HepG2 (cell line): ENCODE data around the gene INTS7. TPM values are rescaled to one million over a fixed set of nuclear protein-coding genes. Genes with fewer than 3 reads are reported as not detected.

Experiments used
- ARID2 ChIP-seq: sonication (generic); formaldehyde crosslinking; IDR thresholded peaks from 2 replicates; pipeline ENCODE4 v1.8.1; 2022; ENCODE audit warnings: mild to moderate bottlenecking, missing genetic modification reagents, borderline replicate concordance
- ATF4 ChIP-seq, 2 experiments: fragments of 450-650 bp in 1 of 2; sonication (generic) in 1 of 2; formaldehyde crosslinking; IDR thresholded peaks; 2 replicates each; pipeline versions ENCODE4 v1.5.0 to v1.8.0; 2020 to 2022; ENCODE audit warnings: mild to moderate bottlenecking in 1 of 2, missing genetic modification reagents in 1 of 2
- CTCF ChIP-seq: sonication (generic); formaldehyde crosslinking; IDR thresholded peaks from 2 replicates; pipeline ENCODE4 v1.5.0; 2020; ENCODE audit warnings: mild to moderate bottlenecking, missing genetic modification reagents, moderate library complexity
- GLI4 ChIP-seq: sonication (generic); formaldehyde crosslinking; IDR thresholded peaks from 2 replicates; pipeline ENCODE4 v1.5.1; 2020; ENCODE audit warnings: missing genetic modification reagents, mild to moderate bottlenecking, moderate library complexity, borderline replicate concordance
- GMEB1 ChIP-seq: sonication (generic); formaldehyde crosslinking; IDR thresholded peaks from 2 replicates; pipeline ENCODE4 v1.5.1; 2020; ENCODE audit warnings: missing genetic modification reagents, mild to moderate bottlenecking, borderline replicate concordance
- HBP1 ChIP-seq: IDR thresholded peaks from 2 replicates; pipeline ENCODE4 v1.6.1; 2016; ENCODE audit warnings: low read depth, control low read depth
- HDAC6 ChIP-seq: fragments of 200-600 bp; sonication (generic); IDR thresholded peaks from 2 replicates; pipeline ENCODE4 v1.7.0; 2017; ENCODE audit warnings: mild to moderate bottlenecking, antibody characterized with exemption, low read length, low read depth
- HMGA1 ChIP-seq: sonication (generic); formaldehyde crosslinking; conservative IDR thresholded peaks from 2 replicates; pipeline ENCODE4 v1.4.0; 2020; ENCODE audit warnings: missing genetic modification reagents
- HOXA3 ChIP-seq: sonication (generic); formaldehyde crosslinking; IDR thresholded peaks from 2 replicates; pipeline ENCODE4 v1.5.0; 2020; ENCODE audit warnings: missing genetic modification reagents
- HOXD1 ChIP-seq: sonication (generic); formaldehyde crosslinking; IDR thresholded peaks from 2 replicates; pipeline ENCODE4 v1.5.0; 2020; ENCODE audit warnings: missing genetic modification reagents
- MLXIP ChIP-seq: sonication (generic); formaldehyde crosslinking; IDR thresholded peaks from 2 replicates; pipeline ENCODE4 v1.9.0; 2021; ENCODE audit warnings: missing genetic modification reagents, borderline replicate concordance
- SMYD3 ChIP-seq: sonication (generic); formaldehyde crosslinking; IDR thresholded peaks from 2 replicates; pipeline ENCODE4 v1.8.1; 2023; ENCODE audit warnings: mild to moderate bottlenecking, missing genetic modification reagents
- TEAD3 ChIP-seq: optimal IDR thresholded peaks from 2 replicates; pipeline ENCODE3; 2016; ENCODE audit warnings: borderline replicate concordance
- ZBTB3 ChIP-seq: sonication (generic); formaldehyde crosslinking; IDR thresholded peaks from 2 replicates; pipeline ENCODE4 v1.4.0; 2020; ENCODE audit warnings: low read depth, mild to moderate bottlenecking, moderate library complexity, missing genetic modification reagents, borderline replicate concordance
- ZFAT ChIP-seq: sonication (generic); formaldehyde crosslinking; conservative IDR thresholded peaks from 2 replicates; pipeline ENCODE4 v1.8.1; 2023; ENCODE audit warnings: missing genetic modification reagents, inconsistent platforms
- ZKSCAN1 ChIP-seq: fragments of 150-350 bp; IDR thresholded peaks from 2 replicates; pipeline ENCODE4 v1.6.1; 2014; ENCODE audit warnings: low read length
- ZNF225 ChIP-seq: sonication (generic); formaldehyde crosslinking; IDR thresholded peaks from 2 replicates; pipeline ENCODE4 v1.4.0; 2020; ENCODE audit warnings: mild to moderate bottlenecking, missing genetic modification reagents
- ZNF232 ChIP-seq: sonication (generic); formaldehyde crosslinking; IDR thresholded peaks from 2 replicates; pipeline ENCODE4 v1.4.0; 2020; ENCODE audit warnings: missing genetic modification reagents, borderline replicate concordance
- ZNF235 ChIP-seq: sonication (generic); formaldehyde crosslinking; IDR thresholded peaks from 2 replicates; pipeline ENCODE4 v1.8.1; 2023; ENCODE audit warnings: mild to moderate bottlenecking, missing genetic modification reagents, borderline replicate concordance
- ZNF451 ChIP-seq: sonication (generic); formaldehyde crosslinking; IDR thresholded peaks from 2 replicates; pipeline ENCODE4 v1.5.0; 2020; ENCODE audit warnings: mild to moderate bottlenecking, missing genetic modification reagents
- ZNF782 ChIP-seq: sonication (generic); formaldehyde crosslinking; IDR thresholded peaks from 2 replicates; pipeline ENCODE4 v1.4.0; 2020; ENCODE audit warnings: missing genetic modification reagents, mild to moderate bottlenecking, borderline replicate concordance
- polyA plus RNA-seq, 8 experiments: library from polyadenylated mRNA; depleted of rRNA in 3 of 8; stranded (reverse) in 7 of 8; unstranded in 1 of 8; fragments of >200 nt; fragmentation: Illumina TruSeq in 4 of 8; extraction: Trizol in 4 of 8; gene quantifications; 2 replicates each; pipeline versions ENCODE4 v1.2.1 to v1.2.3, GENCODE V29; 2011 to 2016; ENCODE audit warnings: low read depth in 4 of 8, missing spikeins in 1 of 8, mixed read lengths in 1 of 8; ENCODE audit not compliant: insufficient read depth in 1 of 8
- total RNA-seq, 5 experiments: library from RNA; depleted of rRNA; stranded (reverse); fragments of >200 nt; fragmentation: Illumina TruSeq; extraction: Trizol; gene quantifications; 2 replicates each; pipeline ENCODE4 v1.2.3, GENCODE V29; 2016; ENCODE audit warnings: low read depth in 1 of 5

Gene INTS7
- total and polyA plus RNA-seq, 2 of the 13 experiments (the other 11 are each of a cell fraction or from before 2014, with no cell fraction given), result 18.3 to 22.4 TPM

GRCh38 chr1:212034516-212035122, 738 bp downstream of the INTS7 start (continued):
- TF ChIP-seq HOXA3 (CRISPR knock-in tag) (no peak), GLI4 (CRISPR knock-in tag) (no peak), ZNF782 (CRISPR knock-in tag) (peak; percentile 80; the same call in 1 of the 2 replicates), ZNF235 (CRISPR knock-in tag) (no peak), ZBTB3 (CRISPR knock-in tag) (peak; percentile 59; the same call in 1 of the 2 replicates), ZFAT (CRISPR knock-in tag) (no peak), SMYD3 (no peak), CTCF (no peak), ZNF225 (no peak), ZKSCAN1 (no peak), HDAC6 (no peak), MLXIP (CRISPR knock-in tag) (no peak), HOXD1 (CRISPR knock-in tag) (peak; percentile 42; the same call in 1 of the 2 replicates), ZNF451 (CRISPR knock-in tag) (no peak; the same call in 1 of the 2 replicates), ATF4 (CRISPR knock-in tag; IDR thresholded peaks at IDR 0.05) (peak in 1 of 2 experiments; percentile 30; a peak in 1 of 4 replicates), GMEB1 (CRISPR knock-in tag) (no peak), TEAD3 (CRISPR knock-in tag) (no peak), ZNF232 (no peak), HBP1 (CRISPR knock-in tag) (no peak), HMGA1 (no peak), ARID2 (CRISPR knock-in tag) (no peak)
